HepG2 (cell line): ENCODE data around the gene KCTD19. TPM values are rescaled to one million over a fixed set of nuclear protein-coding genes. Genes with fewer than 3 reads are reported as not detected.

Source experiments
- CBX1 ChIP-seq: IDR thresholded peaks from one replicate; pipeline ENCODE4 v1.6.1; 2016; ENCODE audit warnings: antibody characterized with exemption, low read depth
- HNF4G ChIP-seq, 2 experiments: sonication (generic) in 1 of 2; formaldehyde crosslinking in 1 of 2; IDR thresholded peaks; 2 replicates each; pipeline versions ENCODE4 v1.4.0 to v1.6.1; 2011 to 2020; ENCODE audit warnings: borderline replicate concordance in 2 of 2, low read depth in 2 of 2, mild to moderate bottlenecking in 2 of 2, low read length in 1 of 2, missing genetic modification reagents in 1 of 2, moderate library complexity in 1 of 2
- KDM2A ChIP-seq: sonication (generic); formaldehyde crosslinking; IDR thresholded peaks from 2 replicates; pipeline ENCODE4 v1.4.0; 2020; ENCODE audit warnings: low read depth, missing genetic modification reagents, borderline replicate concordance
- MAZ ChIP-seq, 2 experiments: sonication (generic) in 1 of 2; formaldehyde crosslinking in 1 of 2; IDR thresholded peaks; 2 replicates each; pipeline versions ENCODE4 v1.5.0 to v1.6.1; 2012 to 2020; ENCODE audit warnings: low read depth in 2 of 2, mild to moderate bottlenecking in 2 of 2, borderline replicate concordance in 1 of 2, improper control_type of control experiment in 1 of 2, low read length in 1 of 2, missing genetic modification reagents in 1 of 2, moderate library complexity in 1 of 2
- MTF1 ChIP-seq: sonication (generic); formaldehyde crosslinking; IDR thresholded peaks from 2 replicates; pipeline ENCODE4 v1.5.0; 2020; ENCODE audit warnings: missing genetic modification reagents
- MZF1 ChIP-seq: sonication (generic); formaldehyde crosslinking; IDR thresholded peaks from 2 replicates; pipeline ENCODE4 v1.8.1; 2023; ENCODE audit warnings: mild to moderate bottlenecking, missing genetic modification reagents, borderline replicate concordance
- POLR2AphosphoS2 ChIP-seq: IDR thresholded peaks from 2 replicates; pipeline ENCODE4 v1.6.1; 2011; ENCODE audit warnings: low read depth, low read length, improper control_type of control experiment
- SIN3B ChIP-seq: fragments of 150-350 bp; IDR thresholded peaks from 2 replicates; pipeline ENCODE4 v1.6.1; 2014; ENCODE audit warnings: low read length
- SMYD3 ChIP-seq: sonication (generic); formaldehyde crosslinking; IDR thresholded peaks from 2 replicates; pipeline ENCODE4 v1.8.1; 2023; ENCODE audit warnings: mild to moderate bottlenecking, missing genetic modification reagents
- SP1 ChIP-seq, 2 experiments: fragments of 450-650 bp in 1 of 2; sonication (generic) in 1 of 2; formaldehyde crosslinking in 1 of 2; IDR thresholded peaks; 2 replicates each; pipeline versions ENCODE4 v1.4.0 to v1.6.1; 2016 to 2020; ENCODE audit warnings: missing genetic modification reagents in 1 of 2
- ZBTB14 ChIP-seq: sonication (generic); formaldehyde crosslinking; IDR thresholded peaks from 2 replicates; pipeline ENCODE4 v1.4.0; 2020; ENCODE audit warnings: missing genetic modification reagents
- ZBTB39 ChIP-seq: sonication (generic); formaldehyde crosslinking; IDR thresholded peaks from 2 replicates; pipeline ENCODE4 v1.5.0; 2020; ENCODE audit warnings: missing genetic modification reagents
- ZBTB7A ChIP-seq: sonication (generic); formaldehyde crosslinking; IDR thresholded peaks from 2 replicates; pipeline ENCODE4 v1.8.0; 2022; ENCODE audit warnings: mild to moderate bottlenecking, missing genetic modification reagents
- ZBTB8A ChIP-seq: sonication (generic); formaldehyde crosslinking; IDR thresholded peaks from 2 replicates; pipeline ENCODE4 v1.4.0; 2020; ENCODE audit warnings: mild to moderate bottlenecking, low read depth, missing genetic modification reagents, borderline replicate concordance
- ZNF276 ChIP-seq: sonication (generic); formaldehyde crosslinking; IDR thresholded peaks from 2 replicates; pipeline ENCODE4 v1.4.0; 2020; ENCODE audit warnings: mild to moderate bottlenecking, low read depth, missing genetic modification reagents
- ZNF382 ChIP-seq: sonication (generic); formaldehyde crosslinking; IDR thresholded peaks from 2 replicates; pipeline ENCODE4 v1.5.0; 2020; ENCODE audit warnings: missing genetic modification reagents, mild to moderate bottlenecking, borderline replicate concordance
- ZNF530 ChIP-seq: sonication (generic); formaldehyde crosslinking; IDR thresholded peaks from 2 replicates; pipeline ENCODE4 v1.5.0; 2020; ENCODE audit warnings: low read depth, mild to moderate bottlenecking, missing genetic modification reagents
- ZNF839 ChIP-seq: sonication (generic); formaldehyde crosslinking; IDR thresholded peaks from 2 replicates; pipeline ENCODE4 v1.4.0; 2020; ENCODE audit warnings: missing genetic modification reagents, mild to moderate bottlenecking, borderline replicate concordance
- polyA plus RNA-seq, 8 experiments: library from polyadenylated mRNA; depleted of rRNA in 3 of 8; stranded (reverse) in 7 of 8; unstranded in 1 of 8; fragments of >200 nt; fragmentation: Illumina TruSeq in 4 of 8; extraction: Trizol in 4 of 8; gene quantifications; 2 replicates each; pipeline versions ENCODE4 v1.2.1 to v1.2.3, GENCODE V29; 2011 to 2016; ENCODE audit warnings: low read depth in 4 of 8, missing spikeins in 1 of 8, mixed read lengths in 1 of 8; ENCODE audit not compliant: insufficient read depth in 1 of 8
- total RNA-seq, 5 experiments: library from RNA; depleted of rRNA; stranded (reverse); fragments of >200 nt; fragmentation: Illumina TruSeq; extraction: Trizol; gene quantifications; 2 replicates each; pipeline ENCODE4 v1.2.3, GENCODE V29; 2016; ENCODE audit warnings: low read depth in 1 of 5
- TF ChIP-seq, protein P1 (sequence below): IDR thresholded peaks from 2 replicates; pipeline ENCODE4 v1.6.1; 2012; ENCODE audit warnings: low read length, improper control_type of control experiment

KCTD19 gene
- total and polyA plus RNA-seq, 2 of the 13 experiments (the other 11 are each of a cell fraction or from before 2014, with no cell fraction given) = not detected

DNA sequence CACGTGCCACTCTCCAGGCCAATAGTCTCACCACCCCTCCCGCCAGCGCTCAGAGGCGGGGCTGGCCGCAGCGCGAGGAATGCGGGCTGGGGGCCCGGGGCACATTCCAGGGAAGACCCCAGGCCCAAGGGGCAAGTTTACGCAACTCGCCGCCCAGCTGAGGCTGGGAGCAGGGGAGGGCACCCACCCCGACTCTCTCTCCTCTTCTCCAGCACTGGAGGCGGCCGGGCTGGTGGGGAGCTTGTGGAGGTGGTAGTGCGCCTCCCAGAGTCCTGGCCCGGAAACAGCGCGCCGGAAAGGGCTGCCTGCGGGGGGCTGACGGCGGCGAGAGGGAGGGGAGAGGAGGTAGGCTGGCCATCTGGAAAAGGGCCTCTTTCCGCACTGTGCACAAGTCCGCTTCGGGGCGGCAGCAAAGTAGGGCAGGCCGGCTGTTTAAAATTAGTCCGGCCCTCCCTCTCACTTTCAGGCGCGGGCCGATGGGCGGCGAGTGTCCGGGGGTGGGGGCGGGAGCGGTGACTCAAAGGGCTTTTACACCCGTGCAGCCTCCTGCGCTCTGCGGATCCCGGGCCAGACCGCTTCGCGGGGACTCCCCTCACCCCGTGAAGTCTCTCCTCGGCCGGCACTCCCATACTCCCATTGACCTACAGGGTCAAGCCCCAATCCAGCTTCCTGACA lies 80.3 kb downstream of the KCTD19 start (continued):
- TF ChIP-seq ZNF382 (no peak), SP1 (IDR thresholded peaks at IDR 0.05) (no peak), SP1 (CRISPR knock-in tag; IDR thresholded peaks at IDR 0.05) (peak; percentile 65), ZBTB7A (CRISPR knock-in tag) (peak; percentile 100), ZNF276 (CRISPR knock-in tag) (peak; percentile 60; the same call in 1 of the 2 replicates), POLR2AphosphoS2 (no peak), CBX1 (no peak), MTF1 (CRISPR knock-in tag) (no peak), ZNF530 (CRISPR knock-in tag) (no peak), ZBTB8A (CRISPR knock-in tag) (no peak), SIN3B (peak; percentile 56; the same call in 1 of the 2 replicates), MZF1 (peak; percentile 92; the same call in 1 of the 2 replicates), ZBTB39 (CRISPR knock-in tag) (peak; percentile 82; the same call in 1 of the 2 replicates), SMYD3 (CRISPR knock-in tag) (peak; percentile 90; the same call in 1 of the 2 replicates), ZBTB14 (CRISPR knock-in tag) (peak; percentile 66), ZNF839 (peak; percentile 92; the same call in 1 of the 2 replicates), HNF4G (IDR thresholded peaks at IDR 0.05; ENCODE audit: borderline replicate concordance, low read depth, low read length) (peak; percentile 81), HNF4G (CRISPR knock-in tag; IDR thresholded peaks at IDR 0.05; ENCODE audit: borderline replicate concordance, low read depth) (peak; percentile 53; the same call in 1 of the 2 replicates), KDM2A (peak; percentile 95), MAZ (IDR thresholded peaks at IDR 0.05; ENCODE audit: borderline replicate concordance, low read depth, low read length) (peak; percentile 84; the same call in 1 of the 2 replicates), MAZ (CRISPR knock-in tag; IDR thresholded peaks at IDR 0.05; ENCODE audit: low read depth) (peak; percentile 100)
- TF ChIP-seq, protein P1, sequence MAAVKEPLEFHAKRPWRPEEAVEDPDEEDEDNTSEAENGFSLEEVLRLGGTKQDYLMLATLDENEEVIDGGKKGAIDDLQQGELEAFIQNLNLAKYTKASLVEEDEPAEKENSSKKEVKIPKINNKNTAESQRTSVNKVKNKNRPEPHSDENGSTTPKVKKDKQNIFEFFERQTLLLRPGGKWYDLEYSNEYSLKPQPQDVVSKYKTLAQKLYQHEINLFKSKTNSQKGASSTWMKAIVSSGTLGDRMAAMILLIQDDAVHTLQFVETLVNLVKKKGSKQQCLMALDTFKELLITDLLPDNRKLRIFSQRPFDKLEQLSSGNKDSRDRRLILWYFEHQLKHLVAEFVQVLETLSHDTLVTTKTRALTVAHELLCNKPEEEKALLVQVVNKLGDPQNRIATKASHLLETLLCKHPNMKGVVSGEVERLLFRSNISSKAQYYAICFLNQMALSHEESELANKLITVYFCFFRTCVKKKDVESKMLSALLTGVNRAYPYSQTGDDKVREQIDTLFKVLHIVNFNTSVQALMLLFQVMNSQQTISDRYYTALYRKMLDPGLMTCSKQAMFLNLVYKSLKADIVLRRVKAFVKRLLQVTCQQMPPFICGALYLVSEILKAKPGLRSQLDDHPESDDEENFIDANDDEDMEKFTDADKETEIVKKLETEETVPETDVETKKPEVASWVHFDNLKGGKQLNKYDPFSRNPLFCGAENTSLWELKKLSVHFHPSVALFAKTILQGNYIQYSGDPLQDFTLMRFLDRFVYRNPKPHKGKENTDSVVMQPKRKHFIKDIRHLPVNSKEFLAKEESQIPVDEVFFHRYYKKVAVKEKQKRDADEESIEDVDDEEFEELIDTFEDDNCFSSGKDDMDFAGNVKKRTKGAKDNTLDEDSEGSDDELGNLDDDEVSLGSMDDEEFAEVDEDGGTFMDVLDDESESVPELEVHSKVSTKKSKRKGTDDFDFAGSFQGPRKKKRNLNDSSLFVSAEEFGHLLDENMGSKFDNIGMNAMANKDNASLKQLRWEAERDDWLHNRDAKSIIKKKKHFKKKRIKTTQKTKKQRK = no peak
